Bronchial epithelial cell (primary cell): ENCODE results near the gene AGAP2. TPM values are rescaled to one million over a fixed set of nuclear protein-coding genes. Genes with fewer than 3 reads are reported as not detected.
"Not testable (repeated sequence)": the region's sequence is repeated elsewhere in the genome, so short reads cannot be mapped to it uniquely, and the experiment has no call there.

Experiments used
- DNase-seq: peaks from one replicate; pipeline ENCODE4 v3.0.0-alpha.2; 2010; ENCODE audit warnings: low read depth
- FAIRE-seq: peaks from 2 replicates; lab custom pipeline; 2011; peaks lifted over from hg19 to GRCh38; lab: Jason Lieb, UNC
- H3K27me3 ChIP-seq: 2 replicates; pipeline ENCODE4 v1.5.1; 2011; ENCODE audit warnings: low read length; ENCODE audit not compliant: control insufficient read depth, insufficient read depth
- H3K36me3 ChIP-seq: 2 replicates; pipeline ENCODE4 v1.5.1; 2011; ENCODE audit warnings: low read length; ENCODE audit not compliant: control insufficient read depth, insufficient read depth
- H3K4me3 ChIP-seq: 2 replicates; pipeline ENCODE4 v1.5.1; 2011; ENCODE audit warnings: mild to moderate bottlenecking, low read depth, low read length, control low read depth
- total RNA-seq: library from RNA; depleted of rRNA; stranded (reverse); fragments of >200 nt; gene quantifications from 2 replicates; pipeline ENCODE4 v1.2.1, GENCODE V29; 2014
- TF ChIP-seq, protein P1 (sequence below): IDR thresholded peaks from 2 replicates; pipeline ENCODE4 v1.5.1; 2011; ENCODE audit warnings: mild to moderate bottlenecking, moderate library complexity, low read length, control low read depth, inconsistent platforms; ENCODE audit not compliant: insufficient read depth, severe bottlenecking

Gene AGAP2
- total RNA-seq, 1 donor from 2014 or later, result under 0.01 TPM

DNA sequence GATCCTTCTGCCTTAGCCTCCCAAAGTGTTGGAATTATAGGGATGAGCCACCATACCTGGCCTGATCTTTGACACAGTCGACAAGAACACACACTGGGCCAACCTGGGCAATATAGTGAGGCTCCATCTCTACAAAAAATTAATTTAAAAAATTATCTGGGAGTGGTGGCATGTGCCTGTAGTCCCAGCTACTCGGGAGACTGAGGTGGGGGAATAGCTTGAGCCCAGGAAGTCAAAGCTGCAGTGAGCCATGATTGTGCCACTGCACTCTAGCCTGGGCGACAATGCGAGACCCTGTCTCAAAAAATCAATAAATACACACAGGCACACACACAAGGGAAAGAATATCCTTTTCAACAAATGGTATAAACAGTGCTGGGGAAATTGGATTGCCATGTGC lies 50.7 kb downstream of the AGAP2 start:
- Histone ChIP-seq H3K4me3 (no peak overlapping the region), H3K36me3 (no peaks in the 10 kb centered on the region), H3K27me3 (no peaks in the 10 kb centered on the region)
- DNase-seq (no peak), FAIRE-seq (no peak)
- TF ChIP-seq, protein P1, sequence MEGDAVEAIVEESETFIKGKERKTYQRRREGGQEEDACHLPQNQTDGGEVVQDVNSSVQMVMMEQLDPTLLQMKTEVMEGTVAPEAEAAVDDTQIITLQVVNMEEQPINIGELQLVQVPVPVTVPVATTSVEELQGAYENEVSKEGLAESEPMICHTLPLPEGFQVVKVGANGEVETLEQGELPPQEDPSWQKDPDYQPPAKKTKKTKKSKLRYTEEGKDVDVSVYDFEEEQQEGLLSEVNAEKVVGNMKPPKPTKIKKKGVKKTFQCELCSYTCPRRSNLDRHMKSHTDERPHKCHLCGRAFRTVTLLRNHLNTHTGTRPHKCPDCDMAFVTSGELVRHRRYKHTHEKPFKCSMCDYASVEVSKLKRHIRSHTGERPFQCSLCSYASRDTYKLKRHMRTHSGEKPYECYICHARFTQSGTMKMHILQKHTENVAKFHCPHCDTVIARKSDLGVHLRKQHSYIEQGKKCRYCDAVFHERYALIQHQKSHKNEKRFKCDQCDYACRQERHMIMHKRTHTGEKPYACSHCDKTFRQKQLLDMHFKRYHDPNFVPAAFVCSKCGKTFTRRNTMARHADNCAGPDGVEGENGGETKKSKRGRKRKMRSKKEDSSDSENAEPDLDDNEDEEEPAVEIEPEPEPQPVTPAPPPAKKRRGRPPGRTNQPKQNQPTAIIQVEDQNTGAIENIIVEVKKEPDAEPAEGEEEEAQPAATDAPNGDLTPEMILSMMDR, result no peak

DNA sequence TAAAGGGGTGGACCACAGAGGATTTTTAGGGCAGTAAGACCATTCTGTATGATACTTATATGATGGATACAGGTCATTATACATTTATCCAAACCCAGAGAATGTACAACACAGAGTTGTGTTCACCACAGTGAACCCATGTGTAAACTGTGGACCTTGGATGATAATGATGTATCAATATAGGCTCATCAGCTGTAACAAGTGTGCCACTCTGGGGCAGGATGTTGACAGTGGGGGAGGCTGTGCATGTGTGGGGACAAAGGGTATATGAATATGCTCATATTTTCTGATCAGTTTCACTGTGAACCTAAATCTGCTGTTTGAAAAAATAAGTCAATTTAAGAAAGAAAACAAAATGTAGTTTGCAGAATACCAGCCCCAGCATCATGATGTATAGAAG lies 58.8 kb downstream of the AGAP2 start:
- no peaks in the 10 kb centered on the region for H3K36me3 ChIP-seq
- H3K27me3 ChIP-seq, result no peaks in the 10 kb centered on the region
- FAIRE-seq (no peak), DNase-seq (no peak)
- no peak overlapping the region for H3K4me3 ChIP-seq
- TF ChIP-seq, protein P1, result no peak

DNA sequence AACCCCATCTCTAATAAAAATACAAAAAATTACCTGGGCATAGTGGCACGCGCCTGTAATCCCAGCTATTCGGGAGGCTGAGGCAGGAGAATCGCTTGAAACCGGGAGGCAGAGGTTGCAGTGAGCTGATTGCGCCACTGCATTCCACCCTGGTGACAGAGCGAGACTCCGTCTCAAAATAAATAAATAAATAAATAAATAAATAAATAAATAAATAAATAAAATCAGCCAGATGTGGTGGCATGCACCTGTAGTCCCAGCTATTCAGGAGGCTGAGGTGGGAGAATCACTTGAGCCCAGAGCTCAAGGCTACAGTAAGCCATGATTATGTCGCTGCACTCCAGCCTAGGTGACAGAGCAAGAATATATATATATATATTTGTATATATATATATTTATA lies 60.6 kb downstream of the AGAP2 start:
- not testable (repeated sequence) for H3K27me3 ChIP-seq, FAIRE-seq, H3K4me3 ChIP-seq, H3K36me3 ChIP-seq, DNase-seq

DNA sequence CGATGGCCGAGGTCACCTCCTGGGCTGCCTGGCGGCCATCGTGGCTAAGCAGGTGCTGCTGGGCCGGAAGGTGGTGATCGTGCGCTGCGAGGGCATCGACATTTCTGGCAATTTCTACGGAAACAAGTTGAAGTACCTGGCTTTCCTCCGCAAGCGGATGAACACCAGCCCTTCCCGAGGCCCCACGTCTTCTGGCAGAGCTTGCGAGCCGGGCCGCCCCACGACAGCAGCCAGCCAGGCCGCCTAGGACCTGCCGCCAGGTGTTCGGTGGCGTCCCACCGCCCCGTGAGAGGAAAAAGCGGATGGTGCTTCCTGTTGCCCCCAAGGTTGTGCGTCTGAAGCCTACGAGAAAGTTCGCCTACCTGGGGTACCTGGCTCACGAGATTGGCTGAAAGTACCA lies 63.9 kb downstream of the AGAP2 start:
- no peak for DNase-seq
- no peaks in the 10 kb centered on the region for H3K27me3 ChIP-seq
- H3K36me3 ChIP-seq, result no peaks in the 10 kb centered on the region
- FAIRE-seq, result no peak
- TF ChIP-seq, protein P1, result no peak
- no peak overlapping the region for H3K4me3 ChIP-seq

Other genes with a start within 250 kb of the AGAP2 start
- 213 and 231 TPM in 2 replicates for gene DDIT3, start 218.2 kb downstream of the AGAP2 start, total RNA-seq
- gene MBD6, start 215.9 kb downstream of the AGAP2 start, total RNA-seq, result 5.0 and 5.1 TPM in 2 replicates
- gene DCTN2, start 191.6 kb downstream of the AGAP2 start, total RNA-seq, result 65.8 and 87.9 TPM in 2 replicates
- under 0.01 and 0.26 TPM in 2 replicates for gene KIF5A, start 188.7 kb downstream of the AGAP2 start, total RNA-seq
- 38.4 and 46.3 TPM in 2 replicates for gene PIP4K2C, start 147.6 kb downstream of the AGAP2 start, total RNA-seq
- gene DTX3, start 133.9 kb downstream of the AGAP2 start, total RNA-seq, result 1.5 and 3.7 TPM in 2 replicates
- gene ARHGEF25, start 127.3 kb downstream of the AGAP2 start, total RNA-seq, result 0.26 and 0.53 TPM in 2 replicates
- gene B4GALNT1, start 105.5 kb downstream of the AGAP2 start, total RNA-seq, result 0.13 TPM in 1 of 2 replicates, not detected in the other
- gene OS9, start 44.6 kb downstream of the AGAP2 start, total RNA-seq, result 182 and 405 TPM in 2 replicates
- gene TSPAN31, start 6.3 kb upstream of the AGAP2 start, total RNA-seq, result 100 and 109 TPM in 2 replicates
- gene CDK4, start 13.6 kb upstream of the AGAP2 start, total RNA-seq, result 61.3 and 113 TPM in 2 replicates
- gene MARCHF9, start 16.4 kb upstream of the AGAP2 start, total RNA-seq, result 6.3 and 8.1 TPM in 2 replicates
- 0.77 and 3.9 TPM in 2 replicates for gene CYP27B1, start 28.3 kb upstream of the AGAP2 start, total RNA-seq
- 2.8 and 5.8 TPM in 2 replicates for gene METTL1, start 33.4 kb upstream of the AGAP2 start, total RNA-seq
- gene EEF1AKMT3, start 33.9 kb upstream of the AGAP2 start, total RNA-seq, result 4.5 and 7.1 TPM in 2 replicates
- gene TSFM, start 44.0 kb upstream of the AGAP2 start, total RNA-seq, result 15.7 and 17.9 TPM in 2 replicates
- gene AVIL, start 80.0 kb upstream of the AGAP2 start, total RNA-seq, result 0.79 and 1.9 TPM in 2 replicates
- gene CTDSP2, start 108.0 kb upstream of the AGAP2 start, total RNA-seq, result 29.3 and 36.3 TPM in 2 replicates
- gene ATP23, start 202.8 kb upstream of the AGAP2 start, total RNA-seq, result 6.6 and 10.8 TPM in 2 replicates